Anterior cingulate cortex (tissue), 58 donors: ENCODE measurements around the gene ZNF581.

Source experiments
- DNase-seq, 58 donors: peaks; one replicate each; lab custom pipeline; 2025; lab: John Stamatoyannopoulos, UW

Gene ZNF581

GRCh38 chr19:55624109-55625003 is 19.1 kb upstream of the ZNF581 start, which contains the start of gene ZNF784:
ZNF784 (minus strand) TSS chr19:55624566; CDS start chr19:55624561, 5 bp downstream.
- DNase-seq, result peak in 57 of 58 donors; percentile 57 to 97 (median 90)

DNA sequence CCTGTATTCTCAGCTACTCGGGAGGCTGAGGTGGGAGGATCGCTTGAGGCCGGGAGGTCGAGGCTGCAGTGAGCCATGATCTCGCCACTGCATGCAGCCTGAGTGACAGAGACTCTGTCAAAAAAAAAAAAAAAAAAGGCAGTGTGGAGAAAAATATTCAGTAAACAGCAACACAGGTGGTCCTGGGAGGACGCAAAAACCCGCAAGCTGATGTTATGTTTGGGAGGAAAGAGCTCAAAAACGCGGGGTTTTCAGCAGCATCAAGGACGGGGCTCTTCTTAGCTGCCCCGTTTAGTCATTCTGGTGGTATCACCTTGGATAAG is 18.5 kb upstream of the ZNF581 start:
- DNase-seq, result no peak

- DNase-seq, result no peak
Observed at GRCh38 chr19:55626350-55626749, 17.1 kb upstream of the ZNF581 start.

DNA sequence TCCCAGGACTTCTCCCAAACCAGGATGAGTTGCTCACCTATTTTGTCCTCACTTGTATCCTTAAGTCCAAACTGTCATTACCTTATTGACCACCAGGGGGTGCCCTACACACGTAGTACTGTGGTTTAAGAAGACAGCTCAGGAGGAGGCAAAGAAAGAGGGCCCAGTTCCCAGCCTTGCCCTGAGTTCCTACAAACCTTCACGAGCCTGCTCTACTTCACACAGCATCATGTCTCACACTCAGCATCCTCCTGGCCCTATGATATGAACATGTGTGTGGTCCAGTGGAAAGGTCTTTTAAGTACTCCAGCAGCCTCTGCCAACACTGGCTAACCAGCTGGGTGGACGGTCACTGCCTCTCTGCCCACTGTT is 11.0 kb upstream of the ZNF581 start:
- DNase-seq, result peak in 51 of 58 donors; percentile 24 to 94 (median 63)

DNA sequence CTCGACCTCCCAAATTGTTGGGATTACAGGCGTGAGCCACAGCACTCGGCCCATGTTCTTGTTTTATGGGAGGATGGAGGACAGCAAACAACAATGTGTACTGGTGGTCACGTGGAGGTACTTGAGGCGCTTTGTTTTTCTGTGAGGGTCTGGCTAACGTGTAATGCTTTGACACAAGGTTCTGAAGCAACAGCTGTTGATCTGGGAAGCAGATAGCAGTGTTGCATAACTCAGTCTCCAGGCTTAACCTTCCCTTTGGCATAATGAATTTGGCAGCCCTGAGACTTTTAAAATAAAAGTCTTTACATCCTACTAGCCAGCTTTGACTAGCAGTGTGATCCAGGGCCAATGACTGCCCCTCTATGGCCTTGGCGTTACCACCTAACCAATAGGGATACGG is 9.6 kb upstream of the ZNF581 start:
- DNase-seq, result no peak

DNA sequence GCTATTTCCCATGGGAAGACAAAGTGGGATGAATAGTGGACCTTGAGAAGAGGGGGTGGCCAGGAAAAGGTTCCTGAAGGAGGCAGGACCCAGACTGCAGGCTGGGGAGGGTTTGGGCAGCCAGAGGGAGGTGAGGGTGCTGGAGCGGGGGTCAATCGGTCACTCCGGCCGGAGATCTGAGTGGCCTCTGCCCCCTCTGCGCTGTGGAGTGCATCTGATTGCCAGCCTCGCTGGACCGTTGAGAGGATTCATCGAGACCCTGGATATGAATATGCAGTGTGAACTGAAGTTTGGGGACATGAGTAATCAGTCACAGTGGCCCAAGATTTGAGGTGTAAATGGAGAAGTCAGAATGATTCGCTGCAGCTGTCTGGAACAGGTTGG is 8.1 kb upstream of the ZNF581 start:
- DNase-seq, result no peak

DNA sequence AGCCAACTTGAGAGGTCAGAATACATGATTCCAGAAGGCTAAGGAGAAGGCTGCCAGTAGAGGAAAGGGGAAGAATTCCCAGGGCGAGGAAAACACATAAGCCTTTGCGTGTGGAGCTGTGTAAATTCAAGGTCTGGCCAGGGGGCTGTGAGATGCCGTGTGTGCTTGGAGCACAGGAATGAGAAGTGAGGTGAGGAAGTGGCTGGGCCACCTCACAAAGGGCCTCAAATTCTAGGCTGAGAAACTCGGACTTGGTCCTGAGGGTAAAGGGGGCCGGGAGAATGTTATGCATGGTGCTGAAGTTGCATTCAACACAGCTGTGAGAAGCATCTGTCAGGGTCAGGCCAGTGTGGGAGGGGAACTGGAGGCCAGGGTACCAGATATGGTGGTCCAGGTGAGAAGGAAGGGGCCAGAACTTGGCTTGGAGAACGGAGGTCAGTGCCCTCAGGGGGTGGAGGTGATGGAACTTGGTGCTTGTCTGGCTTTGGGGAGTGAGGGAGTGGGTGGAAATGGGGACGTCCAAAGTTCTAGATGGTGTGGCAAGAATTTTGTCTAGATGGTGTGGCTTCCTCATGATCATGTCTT is 7.5 kb upstream of the ZNF581 start:
- no peak for DNase-seq

- DNase-seq, result no peak
Observed at GRCh38 chr19:55636723-55637122, 6.7 kb upstream of the ZNF581 start.

DNA sequence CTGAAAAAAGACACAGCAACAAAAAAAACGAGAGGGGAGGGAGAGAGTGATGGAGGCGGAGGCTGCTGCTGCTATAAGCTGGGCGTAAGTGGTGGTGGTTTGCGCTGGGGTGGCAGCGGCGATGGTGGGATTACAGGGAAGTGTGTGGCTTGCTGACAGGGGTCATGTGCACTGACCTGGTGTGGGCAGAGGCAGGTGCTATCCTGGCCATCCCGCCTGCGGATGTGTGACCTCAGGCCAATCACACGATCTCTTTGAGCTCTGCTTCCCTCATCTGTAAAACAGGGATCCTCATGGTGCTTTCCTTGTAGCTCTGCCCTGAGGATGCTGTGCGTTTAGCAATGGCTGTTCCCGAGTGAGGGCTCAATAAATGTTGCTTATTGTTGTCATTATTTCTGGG is 5.9 kb upstream of the ZNF581 start:
- no peak for DNase-seq

GRCh38 chr19:55638864-55639359 is 4.5 kb upstream of the ZNF581 start:
- DNase-seq, result peak in 3 of 58 donors; percentile 4 to 31 (median 9)

DNA sequence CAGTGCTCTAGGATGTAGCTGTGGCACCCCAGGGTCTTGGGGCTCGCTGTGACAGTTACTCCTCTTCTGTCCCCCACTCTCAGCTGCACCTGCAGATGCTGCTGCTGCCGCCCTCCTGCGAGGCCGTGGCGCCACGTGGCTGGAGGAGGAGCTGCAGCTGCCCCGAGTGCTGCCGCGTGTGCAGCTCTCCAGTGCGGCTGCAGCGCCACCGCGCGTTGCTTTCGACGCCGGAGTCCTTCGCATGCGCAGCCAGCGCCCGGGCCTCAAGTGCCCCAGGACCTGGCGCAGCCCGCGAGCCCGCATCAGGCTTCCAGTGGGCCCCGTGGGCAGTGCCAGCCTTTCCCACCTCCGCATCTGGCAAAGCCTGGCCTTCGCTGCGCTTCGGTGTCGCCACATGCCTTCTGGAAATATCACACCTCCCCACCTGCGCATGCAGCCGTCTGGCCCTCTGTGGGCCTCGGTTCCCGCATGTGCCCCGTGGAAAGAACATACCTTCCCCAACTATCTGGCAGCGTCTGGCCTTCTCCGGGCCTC is 3.3 kb upstream of the ZNF581 start:
- peak in 45 of 58 donors; percentile 24 to 67 (median 52) for DNase-seq

DNA sequence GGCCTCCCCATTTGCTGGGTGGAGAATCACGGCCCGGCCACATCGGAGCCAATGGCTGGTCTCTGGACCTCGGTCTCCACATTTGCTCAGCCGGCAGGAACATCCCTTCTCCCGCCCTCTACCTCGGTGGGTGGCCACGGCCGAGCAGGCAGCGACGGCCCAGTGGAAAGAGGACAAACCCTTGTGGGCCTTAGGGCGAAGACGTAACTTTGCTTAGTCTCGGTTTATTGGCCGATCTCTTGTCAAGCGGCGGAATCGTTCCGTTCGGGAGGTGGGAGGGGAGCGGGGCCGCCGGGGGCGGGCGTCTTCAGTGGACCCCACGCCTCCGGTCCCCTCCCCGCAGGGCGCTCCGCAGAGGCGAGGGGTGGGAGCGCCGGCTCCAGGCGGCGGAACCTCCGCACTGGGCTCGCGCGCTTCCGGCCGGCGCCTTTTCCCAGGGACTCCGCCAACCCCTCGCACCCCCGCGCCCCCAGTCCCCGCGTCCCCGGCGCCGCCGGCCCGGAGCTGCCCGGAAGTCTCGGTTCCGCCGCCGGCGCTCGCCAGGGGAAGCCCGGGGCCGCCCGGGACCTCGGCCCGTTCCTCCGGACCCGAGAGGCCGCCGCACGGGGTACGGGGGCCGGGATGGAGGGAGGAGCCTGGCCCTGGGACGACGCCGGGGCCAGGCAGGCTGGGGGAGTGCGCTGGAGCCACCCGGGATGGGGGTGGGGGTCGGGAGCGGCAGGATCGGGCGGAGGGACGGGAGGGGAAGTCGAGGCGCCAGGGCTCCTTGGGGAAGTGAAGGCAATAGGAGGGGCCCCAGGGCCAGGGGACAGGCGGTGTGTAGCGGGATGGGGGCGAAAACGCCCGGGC is 2.6 kb upstream of the ZNF581 start, which contains the start of gene ZNF580:
TSS of gene ZNF580 (plus strand) at position 426 of the 849 bp plus-strand sequence. CDS start 1,507 bp downstream, outside the sequence.
- peak in 50 of 58 donors; percentile 27 to 86 (median 67) for DNase-seq

GRCh38 chr19:55641426-55642152 is 1.9 kb upstream of the ZNF581 start:
- DNase-seq, result peak in 3 of 58 donors; percentile 32 to 59 (median 44)

- DNase-seq, result peak in 5 of 58 donors; percentile 7 to 37 (median 13)
Observed at GRCh38 chr19:55642153-55643002, 1.1 kb upstream of the ZNF581 start.

DNA sequence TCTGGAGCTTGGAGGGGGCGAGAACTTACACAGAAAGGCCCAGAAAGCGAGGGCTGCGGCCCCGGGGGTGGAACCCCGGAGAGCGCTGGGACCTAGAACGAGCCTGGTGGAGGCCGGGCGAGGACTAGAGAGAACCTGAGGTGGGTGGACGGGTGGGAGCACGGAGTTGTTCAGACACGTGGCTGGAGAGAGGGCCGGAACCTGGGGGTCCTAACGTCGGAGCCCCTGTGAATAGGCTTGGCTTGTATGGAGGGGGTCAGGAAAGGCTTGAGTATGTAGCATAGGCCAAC is 383 bp downstream of the ZNF581 start:
- peak in 1 of 58 donors; percentile 55 for DNase-seq

- DNase-seq, result no peak
Observed at GRCh38 chr19:55644191-55644833, 863 bp downstream of the ZNF581 start.

GRCh38 chr19:55644842-55645511 is 1.5 kb downstream of the ZNF581 start:
- no peak for DNase-seq

- no peak for DNase-seq
Observed at GRCh38 chr19:55645512-55645881, 2.0 kb downstream of the ZNF581 start.
